HG03432 (cell line): ENCODE measurements around the gene MTUS2.

Experiments used
- ATAC-seq: cut with Tn5 transposase; IDR thresholded peaks from one replicate; pipeline ENCODE4 v1.9.1; 2021; ENCODE audit warnings: mild to moderate bottlenecking, moderate library complexity; ENCODE audit not compliant: unreplicated experiment

MTUS2 gene

GRCh38 chr13:28820099-28821051, at the start of gene MTUS2:
Gene MTUS2 (plus strand): TSS chr13:28820339.
- ATAC-seq = peak; percentile 58

GRCh38 chr13:28778308-28779215, 41.6 kb upstream of the MTUS2 start:
- ATAC-seq = no peak

- no peak for ATAC-seq
Observed at GRCh38 chr13:28792992-28793391, 27.1 kb upstream of the MTUS2 start.

GRCh38 chr13:28794396-28794795, 25.7 kb upstream of the MTUS2 start:
- ATAC-seq = no peak

GRCh38 chr13:28796938-28797257, 23.2 kb upstream of the MTUS2 start:
- ATAC-seq = no peak

GRCh38 chr13:28805193-28805819, 14.8 kb upstream of the MTUS2 start:
- no peak for ATAC-seq

- no peak for ATAC-seq
Observed at GRCh38 chr13:28817204-28817603, 2.9 kb upstream of the MTUS2 start.

GRCh38 chr13:28819046-28819730, 951 bp upstream of the MTUS2 start:
- no peak for ATAC-seq

GRCh38 chr13:28819735-28820098, 422 bp upstream of the MTUS2 start:
- peak; percentile 78 for ATAC-seq

GRCh38 chr13:28822151-28822550, 2.0 kb downstream of the MTUS2 start:
- no peak for ATAC-seq

GRCh38 chr13:28822801-28823200, 2.7 kb downstream of the MTUS2 start:
- no peak for ATAC-seq

GRCh38 chr13:28825379-28825778, 5.2 kb downstream of the MTUS2 start:
- ATAC-seq = no peak

- no peak for ATAC-seq
Observed at GRCh38 chr13:28826368-28826767, 6.2 kb downstream of the MTUS2 start.

GRCh38 chr13:28830580-28830979, 10.4 kb downstream of the MTUS2 start:
- no peak for ATAC-seq

GRCh38 chr13:28831117-28831516, 11.0 kb downstream of the MTUS2 start:
- no peak for ATAC-seq

GRCh38 chr13:28837111-28837510, 17.0 kb downstream of the MTUS2 start:
- no peak for ATAC-seq

GRCh38 chr13:28843639-28844038, 23.5 kb downstream of the MTUS2 start:
- no peak for ATAC-seq

- ATAC-seq = no peak
Observed at GRCh38 chr13:28849441-28849840, 29.3 kb downstream of the MTUS2 start.

- no peak for ATAC-seq
Observed at GRCh38 chr13:28850226-28850625, 30.1 kb downstream of the MTUS2 start.

GRCh38 chr13:28851422-28851821, 31.3 kb downstream of the MTUS2 start:
- no peak for ATAC-seq

- ATAC-seq = no peak
Observed at GRCh38 chr13:28854657-28855056, 34.5 kb downstream of the MTUS2 start.
